ENCODE measurements around the gene ETV5. TPM values are rescaled to one million over a fixed set of nuclear protein-coding genes. Genes with fewer than 3 reads are reported as not detected.
"Not testable (repeated sequence)": the region's sequence is repeated elsewhere in the genome, so short reads cannot be mapped to it uniquely, and the experiment has no call there.

ETV5 gene
- polyA plus RNA-seq, 2 donors, result 1.0 to 2.0 TPM

DNA sequence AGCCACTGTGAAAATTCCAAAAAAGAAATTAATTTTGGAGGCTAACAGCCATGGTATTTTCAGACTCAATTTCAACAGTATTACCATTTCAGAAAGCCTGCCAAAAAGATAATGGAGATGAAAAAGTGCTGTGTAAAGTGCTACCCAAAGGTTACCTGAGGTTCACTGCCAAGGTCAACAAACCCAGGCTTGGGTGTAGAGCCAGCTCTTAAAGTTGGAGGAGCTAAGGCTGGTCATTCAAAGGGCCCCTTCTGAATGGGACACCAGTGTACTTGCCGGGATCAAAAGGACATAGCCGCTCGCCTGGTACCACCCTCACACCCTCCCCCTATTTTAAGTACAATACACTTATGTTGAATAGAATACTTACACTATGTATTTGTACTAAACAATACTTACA, 64.5 kb downstream of the ETV5 start:
- Histone ChIP-seq H3K27me3 (ENCODE audit: control insufficient read depth in 1 of 2, insufficient read depth in 2 of 2, low read length in 2 of 2) (no peaks in the 10 kb centered on the region), H3K27ac (ENCODE audit: low read depth in 2 of 2, low read length in 1 of 2) (no peak overlapping the region), H3K4me3 (ENCODE audit: low read depth in 1 of 2, low read length in 2 of 2) (no peak overlapping the region), H3K36me3 (ENCODE audit: control insufficient read depth in 2 of 2, insufficient read depth in 2 of 2, low read length in 1 of 2) (peaks cover 0 to 5% of the 10 kb centered on the region in 2 donors), H3K9me3 (ENCODE audit: control insufficient read depth in 2 of 2, insufficient read depth in 1 of 2, low read depth in 1 of 2, low read length in 1 of 2) (no peaks in the 10 kb centered on the region), H3K4me1 (ENCODE audit: control insufficient read depth in 2 of 2, insufficient read depth in 2 of 2, low read length in 1 of 2) (no peaks in the 10 kb centered on the region)
- WGBS, 2 donors, result 75 to 83% methylated on average over 3 of the region's 3 CpGs

DNA sequence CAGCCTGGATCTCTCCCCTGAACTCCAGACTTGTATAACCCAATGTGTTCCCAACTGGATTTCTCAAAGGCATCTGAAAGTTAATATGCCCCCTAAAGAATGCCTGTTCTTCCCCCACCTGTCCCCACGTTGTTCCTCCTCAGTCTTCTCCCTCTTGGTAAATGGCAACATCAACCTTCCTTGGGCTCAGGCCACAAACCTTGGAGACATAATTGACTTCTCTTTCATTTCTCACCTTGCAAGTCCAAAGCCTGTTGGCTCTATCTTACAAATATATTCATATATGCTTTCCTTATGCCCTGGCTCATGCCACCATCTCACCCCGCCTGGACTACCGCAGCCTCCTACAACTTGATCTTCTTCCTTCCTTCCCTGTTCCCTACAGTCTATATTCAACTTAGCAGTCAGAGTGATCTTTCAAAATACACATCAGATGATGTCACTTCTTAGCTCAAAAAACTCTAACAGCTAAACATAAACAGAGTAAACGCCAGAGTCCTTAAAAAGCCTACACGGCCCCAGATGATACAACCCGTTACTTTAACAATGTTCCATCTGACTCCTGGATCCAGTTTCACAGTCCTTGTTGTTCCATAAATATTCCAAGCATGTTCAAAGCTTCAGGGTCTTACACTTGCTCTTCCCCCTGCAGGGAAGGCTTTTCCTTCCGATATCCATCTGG, 66.2 kb downstream of the ETV5 start:
- Histone ChIP-seq H3K4me3 (ENCODE audit: low read depth in 1 of 2, low read length in 2 of 2) (no peak overlapping the region), H3K27me3 (ENCODE audit: control insufficient read depth in 1 of 2, insufficient read depth in 2 of 2, low read length in 2 of 2) (no peaks in the 10 kb centered on the region), H3K27ac (ENCODE audit: low read depth in 2 of 2, low read length in 1 of 2) (no peak overlapping the region), H3K4me1 (ENCODE audit: control insufficient read depth in 2 of 2, insufficient read depth in 2 of 2, low read length in 1 of 2) (no peaks in the 10 kb centered on the region), H3K9me3 (ENCODE audit: control insufficient read depth in 2 of 2, insufficient read depth in 1 of 2, low read depth in 1 of 2, low read length in 1 of 2) (peaks cover 0 to 3% of the 10 kb centered on the region in 2 donors), H3K36me3 (ENCODE audit: control insufficient read depth in 2 of 2, insufficient read depth in 2 of 2, low read length in 1 of 2) (peaks cover 0 to 3% of the 10 kb centered on the region in 2 donors)
- WGBS, 2 donors, result 75 to 78% methylated on average over 7 of the region's 7 CpGs

DNA sequence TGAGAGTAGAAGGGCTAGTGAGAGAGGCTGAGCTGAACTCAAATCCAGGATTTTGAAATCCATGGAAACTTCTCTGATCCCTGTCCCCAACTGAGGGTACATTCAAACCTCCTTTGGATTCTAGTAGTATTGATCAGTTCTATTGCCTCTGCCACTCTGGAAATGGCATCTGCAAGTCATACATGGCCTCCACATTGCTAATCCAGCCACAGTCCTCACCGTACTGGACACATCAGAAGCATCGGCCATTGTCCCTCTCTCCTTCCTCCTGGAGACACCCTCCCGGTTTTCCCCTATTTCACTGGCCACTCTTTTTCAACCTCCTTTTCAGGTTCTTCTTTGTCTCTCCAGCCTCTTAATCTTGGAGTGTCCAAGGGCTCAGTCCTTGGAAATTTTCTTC, 66.9 kb downstream of the ETV5 start:
- Histone ChIP-seq H3K9me3 (ENCODE audit: control insufficient read depth in 2 of 2, insufficient read depth in 1 of 2, low read depth in 1 of 2, low read length in 1 of 2) (peaks cover 0 to 3% of the 10 kb centered on the region in 2 donors), H3K27me3 (ENCODE audit: control insufficient read depth in 1 of 2, insufficient read depth in 2 of 2, low read length in 2 of 2) (no peaks in the 10 kb centered on the region), H3K27ac (ENCODE audit: low read depth in 2 of 2, low read length in 1 of 2) (no peak overlapping the region), H3K4me3 (ENCODE audit: low read depth in 1 of 2, low read length in 2 of 2) (no peak overlapping the region), H3K36me3 (ENCODE audit: control insufficient read depth in 2 of 2, insufficient read depth in 2 of 2, low read length in 1 of 2) (no peaks in the 10 kb centered on the region), H3K4me1 (ENCODE audit: control insufficient read depth in 2 of 2, insufficient read depth in 2 of 2, low read length in 1 of 2) (no peaks in the 10 kb centered on the region)
- WGBS, 2 donors, result 92 to 96% methylated on average over 3 of the region's 3 CpGs

GRCh38 chr3:186038360-186038759, 70.5 kb downstream of the ETV5 start:
- peaks cover 0 to 3% of the 10 kb centered on the region in 2 donors for H3K9me3 ChIP-seq (ENCODE audit: control insufficient read depth in 2 of 2, insufficient read depth in 1 of 2, low read depth in 1 of 2, low read length in 1 of 2)
- no peaks in the 10 kb centered on the region for H3K27me3 ChIP-seq (ENCODE audit: control insufficient read depth in 1 of 2, insufficient read depth in 2 of 2, low read length in 2 of 2)
- no peaks in the 10 kb centered on the region for H3K4me1 ChIP-seq (ENCODE audit: control insufficient read depth in 2 of 2, insufficient read depth in 2 of 2, low read length in 1 of 2)
- 68 to 76% methylated on average over 4 of the region's 4 CpGs for WGBS, 2 donors
- H3K36me3 ChIP-seq (ENCODE audit: control insufficient read depth in 2 of 2, insufficient read depth in 2 of 2, low read length in 1 of 2), result no peaks in the 10 kb centered on the region
- H3K4me3 ChIP-seq (ENCODE audit: low read depth in 1 of 2, low read length in 2 of 2), result no peak overlapping the region
- no peak overlapping the region for H3K27ac ChIP-seq (ENCODE audit: low read depth in 2 of 2, low read length in 1 of 2)

- H3K27ac ChIP-seq (ENCODE audit: low read depth in 2 of 2, low read length in 1 of 2), result no peak overlapping the region
- no peaks in the 10 kb centered on the region for H3K36me3 ChIP-seq (ENCODE audit: control insufficient read depth in 2 of 2, insufficient read depth in 2 of 2, low read length in 1 of 2)
- no peaks in the 10 kb centered on the region for H3K4me1 ChIP-seq (ENCODE audit: control insufficient read depth in 2 of 2, insufficient read depth in 2 of 2, low read length in 1 of 2)
- 63 to 71% methylated on average over 4 of the region's 4 CpGs for WGBS, 2 donors
- no peaks in the 10 kb centered on the region for H3K27me3 ChIP-seq (ENCODE audit: control insufficient read depth in 1 of 2, insufficient read depth in 2 of 2, low read length in 2 of 2)
- H3K9me3 ChIP-seq (ENCODE audit: control insufficient read depth in 2 of 2, insufficient read depth in 1 of 2, low read depth in 1 of 2, low read length in 1 of 2), result peaks cover 0 to 3% of the 10 kb centered on the region in 2 donors
- H3K4me3 ChIP-seq (ENCODE audit: low read depth in 1 of 2, low read length in 2 of 2), result no peak overlapping the region
Measured at GRCh38 chr3:186035277-186035676, 73.6 kb downstream of the ETV5 start.

- H3K4me3 ChIP-seq (ENCODE audit: low read depth in 1 of 2, low read length in 2 of 2), result no peak overlapping the region
- H3K4me1 ChIP-seq (ENCODE audit: control insufficient read depth in 2 of 2, insufficient read depth in 2 of 2, low read length in 1 of 2), result no peaks in the 10 kb centered on the region
- WGBS, 2 donors, result 79 to 91% methylated on average over 1 of the region's 1 CpG
- H3K27me3 ChIP-seq (ENCODE audit: control insufficient read depth in 1 of 2, insufficient read depth in 2 of 2, low read length in 2 of 2), result no peaks in the 10 kb centered on the region
- H3K36me3 ChIP-seq (ENCODE audit: control insufficient read depth in 2 of 2, insufficient read depth in 2 of 2, low read length in 1 of 2), result no peaks in the 10 kb centered on the region
- no peaks in the 10 kb centered on the region for H3K9me3 ChIP-seq (ENCODE audit: control insufficient read depth in 2 of 2, insufficient read depth in 1 of 2, low read depth in 1 of 2, low read length in 1 of 2)
- no peak overlapping the region for H3K27ac ChIP-seq (ENCODE audit: low read depth in 2 of 2, low read length in 1 of 2)
Measured at GRCh38 chr3:186032321-186032720, 76.6 kb downstream of the ETV5 start.

DNA sequence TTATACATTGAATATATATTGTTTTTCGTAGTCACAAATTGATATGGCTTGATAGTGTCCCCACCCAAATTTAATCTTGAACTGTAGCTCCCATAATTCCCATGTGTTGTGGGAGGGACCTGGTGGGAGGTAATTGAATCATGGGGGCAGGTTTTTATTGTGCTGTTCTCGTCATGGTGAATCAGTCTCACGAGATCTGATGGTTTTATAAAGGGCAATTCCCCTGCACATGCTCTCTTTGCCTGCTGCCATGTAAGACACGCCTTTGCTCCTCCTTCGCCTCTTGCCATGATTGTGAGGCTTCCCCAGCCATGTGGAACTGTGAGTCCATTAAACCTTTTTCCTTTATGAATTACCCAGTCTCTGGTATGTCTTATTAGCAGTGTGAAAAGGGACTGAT, 82.9 kb downstream of the ETV5 start:
- H3K9me3 ChIP-seq (ENCODE audit: control insufficient read depth in 2 of 2, insufficient read depth in 1 of 2, low read depth in 1 of 2, low read length in 1 of 2); H3K4me3 ChIP-seq (ENCODE audit: low read depth in 1 of 2, low read length in 2 of 2); H3K36me3 ChIP-seq (ENCODE audit: control insufficient read depth in 2 of 2, insufficient read depth in 2 of 2, low read length in 1 of 2); H3K27ac ChIP-seq (ENCODE audit: low read depth in 2 of 2, low read length in 1 of 2); H3K4me1 ChIP-seq (ENCODE audit: control insufficient read depth in 2 of 2, insufficient read depth in 2 of 2, low read length in 1 of 2); H3K27me3 ChIP-seq (ENCODE audit: control insufficient read depth in 1 of 2, insufficient read depth in 2 of 2, low read length in 2 of 2): not testable (repeated sequence)
- 82 to 89% methylated on average over 5 of the region's 5 CpGs for WGBS, 2 donors

- WGBS, 2 donors, result 38 to 43% methylated on average over 5 of the region's 5 CpGs
- Histone ChIP-seq H3K36me3 (ENCODE audit: control insufficient read depth in 2 of 2, insufficient read depth in 2 of 2, low read length in 1 of 2) (no peaks in the 10 kb centered on the region), H3K9me3 (ENCODE audit: control insufficient read depth in 2 of 2, insufficient read depth in 1 of 2, low read depth in 1 of 2, low read length in 1 of 2) (no peaks in the 10 kb centered on the region), H3K4me3 (ENCODE audit: low read depth in 1 of 2, low read length in 2 of 2) (no peak overlapping the region), H3K27ac (ENCODE audit: low read depth in 2 of 2, low read length in 1 of 2) (no peak overlapping the region), H3K27me3 (ENCODE audit: control insufficient read depth in 1 of 2, insufficient read depth in 2 of 2, low read length in 2 of 2) (no peaks in the 10 kb centered on the region), H3K4me1 (ENCODE audit: control insufficient read depth in 2 of 2, insufficient read depth in 2 of 2, low read length in 1 of 2) (no peaks in the 10 kb centered on the region)
Measured at GRCh38 chr3:186025161-186025560, 83.7 kb downstream of the ETV5 start.

DNA sequence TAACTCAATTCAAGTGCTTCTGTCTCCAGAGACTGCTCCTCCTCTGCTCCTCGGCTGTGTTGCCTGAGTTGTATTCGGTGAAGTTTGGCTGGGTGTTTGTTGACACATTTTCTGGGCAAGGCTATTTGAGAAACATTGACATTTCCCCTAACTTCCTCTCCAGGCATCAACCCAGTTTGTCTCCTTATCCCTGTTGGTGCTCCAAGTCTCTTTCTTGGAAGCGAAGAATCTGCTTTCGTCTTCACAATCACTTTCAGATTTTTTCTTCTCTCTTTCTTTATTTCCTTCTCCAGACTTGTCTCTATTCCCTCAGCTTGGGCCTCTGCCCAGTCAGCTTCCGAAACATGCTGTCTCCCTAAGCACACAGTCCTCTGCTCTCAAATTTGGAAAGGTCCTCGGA, 84.7 kb downstream of the ETV5 start:
- no peak overlapping the region for H3K27ac ChIP-seq (ENCODE audit: low read depth in 2 of 2, low read length in 1 of 2)
- H3K4me3 ChIP-seq (ENCODE audit: low read depth in 1 of 2, low read length in 2 of 2), result no peak overlapping the region
- no peaks in the 10 kb centered on the region for H3K36me3 ChIP-seq (ENCODE audit: control insufficient read depth in 2 of 2, insufficient read depth in 2 of 2, low read length in 1 of 2)
- WGBS, 2 donors, result 49 to 62% methylated on average over 6 of the region's 6 CpGs
- no peaks in the 10 kb centered on the region for H3K9me3 ChIP-seq (ENCODE audit: control insufficient read depth in 2 of 2, insufficient read depth in 1 of 2, low read depth in 1 of 2, low read length in 1 of 2)
- H3K4me1 ChIP-seq (ENCODE audit: control insufficient read depth in 2 of 2, insufficient read depth in 2 of 2, low read length in 1 of 2), result no peaks in the 10 kb centered on the region
- H3K27me3 ChIP-seq (ENCODE audit: control insufficient read depth in 1 of 2, insufficient read depth in 2 of 2, low read length in 2 of 2), result no peaks in the 10 kb centered on the region

GRCh38 chr3:186022931-186023330, 86.0 kb downstream of the ETV5 start:
- H3K4me3 ChIP-seq (ENCODE audit: low read depth in 1 of 2, low read length in 2 of 2), result no peak overlapping the region
- H3K9me3 ChIP-seq (ENCODE audit: control insufficient read depth in 2 of 2, insufficient read depth in 1 of 2, low read depth in 1 of 2, low read length in 1 of 2), result no peaks in the 10 kb centered on the region
- H3K27me3 ChIP-seq (ENCODE audit: control insufficient read depth in 1 of 2, insufficient read depth in 2 of 2, low read length in 2 of 2), result no peaks in the 10 kb centered on the region
- WGBS, 2 donors, result 76 to 79% methylated on average over 3 of the region's 3 CpGs
- H3K36me3 ChIP-seq (ENCODE audit: control insufficient read depth in 2 of 2, insufficient read depth in 2 of 2, low read length in 1 of 2), result no peaks in the 10 kb centered on the region
- H3K27ac ChIP-seq (ENCODE audit: low read depth in 2 of 2, low read length in 1 of 2), result no peak overlapping the region
- no peaks in the 10 kb centered on the region for H3K4me1 ChIP-seq (ENCODE audit: control insufficient read depth in 2 of 2, insufficient read depth in 2 of 2, low read length in 1 of 2)

Measured in esophagus (tissue), 2 donors.